Endothelial cell of hepatic sinusoid (primary cell): ENCODE results near the gene LCTL.
"Not testable (repeated sequence)": the region's sequence is repeated elsewhere in the genome, so short reads cannot be mapped to it uniquely, and the experiment has no call there.

Source experiments
- in situ Hi-C: cut with HindIII; loops from 2 replicates; pipeline ENCODE4 v1.10.0; 2017; ENCODE audit warnings: low sequenced_read_pairs

LCTL gene

DNA sequence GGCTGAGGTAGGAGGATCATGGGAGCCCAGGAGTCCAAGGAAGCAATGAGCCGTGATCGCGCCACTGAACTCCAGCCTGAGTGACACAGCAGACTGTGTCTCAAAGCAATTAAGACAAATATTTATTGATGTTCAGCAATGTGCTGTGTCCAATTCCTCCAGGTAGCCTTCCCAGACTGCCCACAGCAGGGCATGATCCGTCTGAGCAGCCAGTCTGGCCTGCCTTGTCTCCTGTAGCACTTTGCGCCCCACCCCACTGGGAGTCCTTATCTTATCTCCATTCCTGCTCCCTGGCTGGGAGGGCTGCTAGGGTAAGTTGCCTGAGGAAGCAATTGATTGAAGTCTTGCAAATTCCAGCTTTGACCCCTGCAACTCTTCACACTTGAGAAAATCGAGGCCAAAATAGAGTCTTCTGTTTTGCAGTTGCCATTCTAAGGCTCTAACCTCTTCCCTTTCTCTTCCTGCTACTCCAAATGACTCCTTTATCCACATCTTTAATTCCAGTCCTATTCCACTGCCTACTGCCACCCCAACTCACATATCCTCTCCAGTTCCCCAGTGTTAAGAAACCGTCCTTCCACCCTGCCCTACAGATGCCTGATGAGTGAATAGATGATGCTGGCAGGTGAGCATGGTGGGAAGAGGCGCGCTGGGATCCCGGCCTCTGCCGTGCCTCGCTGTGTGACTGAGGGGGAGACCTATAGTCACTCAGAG, 26.9 kb upstream of the LCTL start:
- in situ Hi-C loops: no loop called here

DNA sequence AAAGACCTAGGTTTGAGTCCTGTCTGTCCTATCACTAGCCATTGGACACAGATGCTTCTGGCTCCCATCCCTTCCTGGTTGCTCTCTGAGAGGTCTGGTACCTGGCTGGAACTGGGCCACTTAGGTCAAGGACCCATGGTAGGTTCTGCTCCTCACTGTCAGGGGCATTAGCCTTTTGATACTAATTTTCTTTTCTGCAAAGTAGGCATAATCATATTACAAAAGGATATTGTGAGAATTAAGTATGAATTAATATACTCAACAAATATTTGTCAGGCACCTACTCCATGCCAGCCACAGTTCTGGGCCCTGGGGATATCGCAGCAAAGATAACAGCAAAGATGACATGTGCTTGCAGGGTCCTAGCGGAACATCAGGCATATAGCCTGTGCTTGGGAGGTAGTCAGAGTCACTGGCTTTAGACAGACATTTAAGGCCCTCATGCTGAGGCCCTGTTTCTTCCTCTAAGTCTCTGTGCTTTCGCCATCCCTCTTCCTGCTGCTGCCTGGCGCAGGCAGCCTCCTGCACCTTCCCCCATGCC, 25.6 kb upstream of the LCTL start:
- in situ Hi-C loops: no loop called here

DNA sequence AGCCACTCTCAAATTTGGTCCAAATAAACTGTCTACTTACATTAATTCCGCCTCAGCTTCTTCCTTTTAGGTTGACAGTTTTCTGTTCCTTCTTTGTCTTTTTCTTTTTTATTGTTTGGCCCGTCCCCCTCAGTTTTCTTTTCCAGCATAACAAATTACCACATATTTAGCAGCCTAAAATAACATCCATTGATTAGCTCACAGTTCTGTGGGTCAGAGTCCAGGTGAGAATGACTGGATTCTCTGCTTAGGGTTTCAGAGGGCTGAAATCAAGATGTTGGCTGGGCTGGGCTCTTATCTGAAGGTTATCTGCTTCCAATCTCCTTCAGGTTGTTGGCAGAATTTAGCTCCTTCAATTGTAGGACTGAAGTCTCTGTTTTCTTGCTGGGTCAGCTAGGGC, 24.6 kb upstream of the LCTL start:
- in situ Hi-C loops: no loop called here

DNA sequence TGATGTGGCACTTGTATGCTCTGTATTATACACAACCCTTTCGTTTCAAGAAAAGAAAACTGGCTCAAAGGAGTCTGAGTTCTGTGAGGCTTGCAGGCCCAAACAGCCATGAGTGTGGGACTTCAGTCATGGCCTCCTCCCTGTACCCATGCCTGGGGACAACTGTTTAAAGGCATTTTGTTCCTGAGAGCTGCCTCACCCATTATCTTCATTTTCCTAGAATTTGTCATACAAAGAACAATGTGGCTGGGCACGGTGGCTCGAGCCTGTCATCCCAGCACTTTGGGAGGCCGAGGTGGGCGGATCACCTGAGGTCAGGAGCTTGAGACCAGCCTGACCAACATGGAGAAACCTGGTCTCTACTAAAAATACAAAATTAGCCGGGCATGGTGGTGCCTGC, 23.6 kb upstream of the LCTL start:
- in situ Hi-C loops: not testable (repeated sequence)

DNA sequence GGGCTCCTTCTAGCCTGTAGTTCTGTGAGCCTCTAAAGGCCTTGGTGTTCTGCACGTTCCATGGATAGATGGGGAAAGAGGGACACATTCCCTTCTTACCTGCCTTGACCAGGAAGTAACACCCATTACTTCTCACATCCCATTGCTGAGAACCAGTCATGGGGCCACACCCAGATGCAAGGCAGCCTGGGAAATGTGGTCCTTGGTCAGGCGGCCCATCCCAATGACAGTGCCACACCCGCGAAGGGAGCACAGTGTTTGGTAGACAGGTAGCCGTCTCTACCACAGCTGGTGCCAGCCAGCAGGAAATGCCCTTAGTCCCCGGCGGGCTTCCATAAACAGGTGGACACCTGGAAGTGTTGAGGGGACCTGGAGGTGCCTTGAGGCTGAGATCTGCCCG, 23.2 kb upstream of the LCTL start:
- in situ Hi-C loops: no loop called here

DNA sequence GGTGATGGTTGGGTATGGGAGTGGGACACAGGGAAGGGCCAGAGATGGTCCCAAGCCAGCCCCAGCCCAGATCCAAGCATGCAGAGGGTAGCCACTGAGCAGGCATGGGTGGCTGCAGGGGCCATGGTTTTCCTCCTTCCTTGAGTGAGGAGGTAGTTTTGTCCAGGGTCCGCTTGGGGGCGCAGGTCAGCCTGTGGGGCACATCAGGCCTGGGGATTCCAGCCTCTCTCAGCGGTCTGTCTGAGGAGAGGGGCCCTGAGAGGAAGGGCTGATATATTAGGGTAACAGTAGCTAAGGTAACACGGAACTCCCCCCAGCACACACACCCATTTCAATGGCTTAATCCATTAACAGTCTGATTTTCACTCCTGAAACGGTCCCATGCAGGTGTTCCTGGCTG, 22.7 kb upstream of the LCTL start:
- in situ Hi-C loops: no loop called here

DNA sequence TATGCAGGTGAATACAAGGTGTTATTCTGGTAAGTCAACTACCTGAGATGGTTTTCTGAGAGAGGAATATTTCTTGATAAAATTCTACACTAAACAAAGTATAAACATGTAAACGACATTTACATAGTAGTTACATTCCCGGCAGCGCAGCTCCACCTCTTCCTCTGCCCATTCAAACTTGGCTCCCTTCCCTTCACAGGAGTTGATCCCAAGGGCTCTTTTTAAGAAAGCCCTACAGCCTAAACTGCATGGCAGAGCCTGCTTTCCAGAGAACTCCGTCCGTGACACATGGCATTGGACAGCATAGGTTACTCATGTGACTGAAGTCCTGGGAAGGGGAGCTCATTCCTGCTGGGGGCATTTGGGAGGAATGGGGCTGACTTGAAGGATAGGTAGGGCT, 22.0 kb upstream of the LCTL start:
- in situ Hi-C loops: no loop called here

DNA sequence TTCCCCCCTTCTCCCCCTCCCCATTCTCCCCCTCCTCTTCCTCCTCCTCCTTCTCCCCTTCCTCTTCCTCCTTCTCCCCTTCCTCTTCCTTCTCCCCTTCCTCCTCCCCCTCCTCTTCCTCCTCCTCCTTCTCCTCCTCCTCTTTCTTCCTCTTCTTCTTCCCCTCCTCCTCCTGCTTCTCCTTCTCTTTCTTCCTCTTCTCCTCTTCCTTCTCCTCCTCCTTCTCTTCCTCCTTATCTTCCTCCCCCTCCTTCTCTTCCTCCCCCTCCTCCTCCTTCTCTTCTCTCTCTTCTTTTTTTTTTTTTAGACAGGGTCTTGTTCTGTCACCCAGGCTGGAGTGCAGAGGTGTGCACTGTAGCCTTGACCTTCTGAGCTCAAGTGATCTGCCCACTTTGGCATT, 21.2 kb upstream of the LCTL start:
- in situ Hi-C loops: no loop called here

DNA sequence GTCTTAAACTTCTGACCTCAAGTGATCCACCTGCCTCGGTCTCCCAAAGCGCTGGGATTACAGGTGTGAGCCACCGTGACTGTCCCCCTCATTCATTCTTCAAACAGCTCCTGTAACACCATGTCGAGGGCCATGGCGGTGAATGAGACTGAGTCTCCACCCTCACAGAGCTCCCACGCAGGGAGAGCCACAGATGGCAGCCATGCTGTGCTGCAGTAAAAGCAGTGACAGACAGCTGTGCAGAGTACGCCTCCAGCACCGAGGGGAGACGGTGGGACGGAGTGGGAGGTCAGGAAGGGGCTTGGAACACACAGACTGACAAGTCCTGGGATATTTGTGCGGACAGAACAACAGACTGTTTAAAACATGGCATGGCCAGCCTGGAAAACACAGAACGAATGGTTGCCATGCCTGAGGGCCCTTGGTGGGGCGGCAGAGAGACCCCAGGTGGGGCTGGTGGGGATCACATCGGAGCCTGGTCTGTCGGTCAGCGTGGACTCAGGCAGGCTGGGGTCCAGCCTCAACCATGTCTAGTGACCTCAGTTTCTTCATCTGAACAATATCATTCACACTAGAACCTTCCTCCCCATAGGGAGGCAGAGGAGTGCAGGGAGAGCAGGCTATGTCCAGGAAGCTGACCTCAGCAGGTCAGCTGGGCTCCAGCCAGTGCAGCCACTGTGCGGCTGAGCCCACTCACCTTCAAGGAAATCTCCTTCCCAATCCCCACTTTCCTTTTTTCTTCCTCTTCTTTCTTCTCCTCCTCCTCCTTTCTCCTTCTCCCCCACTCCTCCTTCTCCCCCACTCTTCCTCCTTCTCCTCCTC, 20.6 kb upstream of the LCTL start:
- in situ Hi-C loops: no loop called here

DNA sequence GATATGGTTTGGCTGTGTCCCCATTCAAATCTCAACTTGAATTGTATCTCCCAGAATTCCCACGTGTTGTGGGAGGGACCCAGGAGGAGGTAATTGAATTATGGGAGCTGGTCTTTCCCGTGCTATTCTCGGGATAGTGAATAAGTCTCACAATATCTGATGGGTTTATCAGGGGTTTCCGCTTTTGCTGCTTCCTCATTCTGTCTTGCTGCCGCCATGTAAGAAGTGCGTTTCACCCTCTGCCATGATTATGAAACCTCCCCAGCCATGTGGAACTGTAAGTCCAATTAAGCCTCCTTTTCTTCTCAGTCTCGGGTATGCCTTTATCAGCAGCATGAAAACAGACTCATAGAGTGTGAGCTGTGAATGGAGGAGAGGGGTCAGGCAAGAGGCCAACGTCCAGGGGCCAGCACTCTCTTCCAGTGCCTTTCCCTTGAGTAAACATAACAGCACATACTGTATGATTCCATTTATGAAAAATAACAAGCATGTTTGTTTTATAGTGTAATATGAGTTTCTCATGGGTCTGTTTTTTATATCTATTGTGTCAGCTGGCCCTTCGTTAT, 16.3 kb upstream of the LCTL start:
- in situ Hi-C loops: no loop called here

DNA sequence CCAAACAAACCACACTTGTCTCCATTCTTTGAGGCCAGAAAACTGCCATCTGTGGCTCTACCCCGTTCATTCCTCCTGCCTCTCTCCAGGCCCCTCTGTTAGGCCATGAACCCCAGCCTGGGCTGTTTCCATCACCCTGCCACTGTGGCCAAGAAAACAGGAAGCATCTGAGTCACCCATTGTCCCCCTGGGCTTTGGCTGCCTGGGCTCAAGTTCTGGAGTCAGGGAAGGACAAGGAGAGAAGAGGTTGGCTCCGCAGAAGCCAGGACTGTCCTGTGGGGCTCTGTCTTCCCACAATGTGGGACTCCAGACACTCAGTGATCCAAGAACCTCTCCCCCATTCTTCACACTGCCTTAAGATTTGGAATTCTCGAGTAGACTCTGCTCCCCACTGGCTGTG, 14.8 kb upstream of the LCTL start:
- in situ Hi-C loops: no loop called here

DNA sequence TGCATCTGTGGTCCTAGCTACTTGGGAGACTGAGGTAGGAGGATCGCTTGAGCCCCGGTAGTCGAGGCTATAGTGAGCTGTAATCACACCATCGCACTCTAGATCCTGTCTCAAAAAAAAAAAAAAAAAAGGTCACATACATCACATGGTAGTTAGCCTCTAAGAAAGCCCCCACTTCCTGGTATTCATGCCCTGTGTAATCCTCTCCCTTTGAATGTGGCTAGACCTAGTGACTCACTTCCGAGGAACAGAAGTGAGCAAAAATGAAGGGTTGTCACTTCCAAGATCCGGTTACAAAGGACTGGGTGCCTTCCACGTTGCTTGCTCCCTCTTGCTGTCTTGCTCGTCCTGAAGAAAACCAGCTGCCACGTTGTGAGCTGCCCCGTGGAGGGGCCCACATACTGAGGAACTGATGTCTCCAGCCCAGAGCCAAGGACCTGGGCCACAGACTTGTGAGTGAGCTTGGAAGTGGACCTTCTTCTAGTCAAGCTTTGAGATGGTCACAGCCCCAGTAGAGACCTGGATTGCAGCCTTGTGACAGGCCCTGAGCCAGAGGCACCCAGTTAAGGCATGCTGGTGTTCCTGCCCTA, 12.6 kb upstream of the LCTL start:
- in situ Hi-C loops: loop anchor here (10.0 kb wide), 1 partner anchor 264 kb away; no protein-coding TSS in a partner anchor

DNA sequence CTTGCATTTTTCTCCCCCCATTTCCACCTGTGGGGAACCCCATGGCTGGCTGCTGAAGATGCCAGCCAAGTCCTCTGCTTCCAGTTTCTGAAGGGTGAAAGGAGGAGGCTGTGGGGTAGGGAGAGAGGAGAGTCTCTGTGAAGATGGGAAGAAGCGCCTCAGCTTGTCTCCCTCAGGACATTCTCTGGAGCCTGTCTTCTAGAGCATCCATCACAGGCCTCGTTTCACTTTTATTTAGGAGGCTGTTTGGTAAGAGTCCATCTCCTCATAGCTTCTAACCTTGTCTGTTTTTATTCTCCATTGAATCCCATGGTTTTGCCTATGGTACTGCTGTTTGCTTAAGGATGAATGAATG, 8.8 kb upstream of the LCTL start:
- in situ Hi-C loops: loop anchor here (10.0 kb wide), 1 partner anchor 260 kb away; no protein-coding TSS in a partner anchor

DNA sequence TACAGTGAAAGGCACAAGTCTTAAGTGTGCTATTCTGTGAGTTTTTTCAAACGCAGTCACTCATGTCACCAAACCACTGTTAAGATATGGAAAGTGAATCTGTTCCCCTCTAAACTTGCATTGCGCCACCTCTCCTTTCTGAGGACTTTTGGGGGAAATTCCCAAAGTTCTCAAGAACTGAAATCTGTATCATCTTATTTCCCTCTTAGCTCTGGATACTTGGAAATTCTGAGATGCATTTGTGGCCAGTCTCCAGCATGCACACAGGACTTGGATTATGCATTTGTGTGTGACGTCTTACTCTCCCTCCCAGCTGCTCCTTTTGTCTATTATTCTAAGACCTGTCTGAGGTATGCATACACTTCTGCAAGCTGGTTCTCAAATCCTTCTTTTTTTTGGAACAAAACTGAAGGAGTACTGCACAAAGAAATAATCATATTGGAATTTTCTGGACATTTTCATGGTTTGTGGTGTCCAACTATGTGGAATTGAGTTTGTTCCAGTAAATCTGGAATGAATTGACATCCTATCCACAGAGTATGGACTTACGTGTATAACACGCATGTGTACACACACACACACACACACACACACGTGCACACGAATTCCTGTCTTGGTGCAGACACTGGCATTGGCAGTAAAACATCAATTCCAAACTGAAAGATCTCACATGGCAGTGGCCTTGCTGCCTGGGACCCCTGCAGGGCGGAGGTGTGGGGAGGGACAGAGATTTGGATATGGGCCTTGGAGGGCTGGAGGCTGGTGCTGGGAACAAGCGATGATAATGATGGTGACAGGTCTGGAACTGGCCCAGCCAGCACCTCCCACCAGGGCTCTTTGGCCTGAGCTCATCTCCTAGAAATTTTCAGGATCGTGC, 8.2 kb upstream of the LCTL start:
- in situ Hi-C loops: loop anchor here (10.0 kb wide), 1 partner anchor 259 kb away; no protein-coding TSS in a partner anchor

DNA sequence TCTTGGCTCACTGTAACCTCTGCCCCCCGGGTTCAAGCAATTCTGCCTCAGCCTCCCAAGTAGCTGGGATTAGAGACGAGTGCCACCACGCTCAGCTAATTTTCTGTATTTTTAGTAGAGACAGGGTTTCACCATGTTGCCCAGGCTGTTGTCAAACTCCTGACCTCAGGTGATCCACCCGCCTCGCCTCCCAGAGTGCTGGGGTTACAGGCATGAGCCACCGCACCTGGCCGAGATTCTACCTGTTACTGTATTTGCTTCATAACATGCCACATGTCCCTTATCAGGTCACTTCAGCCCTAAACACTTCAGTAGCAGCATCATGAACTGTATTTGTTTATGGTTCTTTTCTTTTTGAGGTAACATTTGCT, 7.5 kb upstream of the LCTL start:
- in situ Hi-C loops: loop anchor here (10.0 kb wide), 1 partner anchor 259 kb away; no protein-coding TSS in a partner anchor

DNA sequence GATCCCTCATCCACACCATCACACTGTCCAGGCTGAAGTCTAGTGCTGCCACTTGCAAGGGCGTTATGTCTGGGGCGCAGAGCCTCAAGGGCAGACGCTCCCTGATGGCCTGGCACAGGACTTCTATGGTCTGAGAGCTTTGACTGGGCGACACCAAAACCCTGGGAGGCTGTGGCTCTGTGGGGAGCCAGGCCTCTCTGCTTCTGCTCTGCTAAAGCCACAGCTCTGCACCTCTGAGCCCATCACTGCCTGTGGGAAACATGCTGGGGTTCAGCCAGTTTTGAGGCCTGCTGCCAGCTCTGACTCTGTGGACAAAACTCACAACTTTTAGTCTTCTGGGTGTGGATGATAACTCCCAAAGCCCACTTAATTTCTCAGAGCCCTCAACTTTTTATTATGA, 6.3 kb upstream of the LCTL start:
- in situ Hi-C loops: loop anchor here (10.0 kb wide), 1 partner anchor 257 kb away; no protein-coding TSS in a partner anchor

DNA sequence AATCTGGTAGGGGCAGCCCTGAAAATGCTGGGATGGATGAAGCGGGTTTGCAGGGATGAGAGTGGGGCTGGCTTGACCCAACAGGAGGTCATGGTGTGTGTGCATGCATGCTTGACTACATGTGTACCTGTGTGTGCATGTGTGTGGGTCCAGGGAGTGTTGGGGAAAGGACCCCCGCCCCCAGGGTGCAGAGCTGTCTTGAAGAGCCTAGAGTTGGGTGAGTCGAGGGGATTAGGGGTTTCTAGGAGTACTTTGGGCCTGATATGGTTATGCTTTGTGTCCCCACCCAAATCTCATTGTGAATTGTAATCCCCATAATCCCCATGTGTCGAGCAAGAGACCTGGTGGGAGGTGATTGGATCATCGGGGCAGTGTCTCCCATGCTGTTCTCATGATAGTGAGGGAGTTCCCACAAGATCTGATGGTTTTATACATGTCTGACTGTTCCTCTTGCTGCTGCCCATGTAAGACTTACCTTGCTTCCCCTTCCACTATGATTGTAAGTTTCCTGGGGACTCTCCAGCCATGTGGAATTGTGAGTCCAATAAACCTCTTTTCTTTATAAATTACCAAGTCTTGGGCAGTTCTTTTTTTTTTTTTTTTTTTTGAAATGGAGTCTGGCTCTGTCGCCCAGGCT, 5.2 kb upstream of the LCTL start:
- in situ Hi-C loops: loop anchor here (10.0 kb wide), 1 partner anchor 256 kb away; no protein-coding TSS in a partner anchor

DNA sequence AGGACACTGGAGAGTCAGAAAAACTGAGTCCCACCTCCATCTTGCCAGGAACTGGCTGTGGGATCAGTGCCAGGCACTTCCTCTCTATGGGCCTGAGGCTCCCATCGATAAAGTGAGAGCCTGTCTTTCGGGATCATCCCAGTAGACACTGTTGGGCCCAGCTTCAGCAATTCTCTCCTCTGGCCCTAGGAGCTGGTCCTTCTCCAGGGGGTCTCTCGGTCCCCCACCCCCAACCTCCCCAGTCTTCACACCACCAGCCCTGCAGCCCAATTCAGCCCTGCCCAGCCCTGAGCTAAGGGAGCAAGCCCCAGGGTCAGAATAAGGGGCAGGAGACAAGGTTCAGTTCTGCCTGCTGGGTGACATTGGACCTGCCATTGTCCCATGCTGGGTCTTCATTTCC, 4.5 kb upstream of the LCTL start:
- in situ Hi-C loops: loop anchor here (10.0 kb wide), 1 partner anchor 256 kb away; no protein-coding TSS in a partner anchor

DNA sequence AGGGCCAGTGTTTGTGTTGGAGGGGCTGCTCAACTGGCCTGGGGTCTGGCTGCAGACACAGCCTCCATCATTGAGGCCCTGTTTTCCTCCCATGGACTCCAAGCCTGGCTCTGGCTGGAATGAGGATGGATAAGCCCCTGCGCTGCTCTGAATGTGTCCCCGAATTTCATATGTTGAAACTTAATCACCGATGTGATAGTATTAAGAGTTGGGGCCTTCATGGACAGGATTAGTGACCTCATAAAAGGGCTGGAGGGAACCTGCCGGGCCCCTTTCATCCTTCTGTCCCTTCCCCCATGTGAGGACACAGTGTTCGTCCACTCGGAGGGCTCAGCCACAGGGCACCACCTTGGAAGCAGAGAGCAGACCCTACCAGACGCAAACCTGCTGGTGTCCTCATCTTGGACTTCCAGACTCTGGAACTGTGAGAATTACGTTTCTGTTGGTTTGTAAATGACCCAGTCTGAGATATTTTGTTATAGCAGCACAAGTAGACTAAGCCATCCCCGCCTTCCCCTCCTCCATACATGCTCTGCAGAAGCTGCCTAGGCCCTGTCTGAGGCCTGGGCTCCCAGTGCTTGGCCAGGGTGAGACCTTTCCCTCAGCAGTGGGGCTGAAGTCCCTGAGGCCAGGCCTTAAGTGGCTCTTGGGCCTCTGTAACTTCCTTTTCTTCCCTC, 3.8 kb upstream of the LCTL start:
- in situ Hi-C loops: loop anchor here (10.0 kb wide), 1 partner anchor 255 kb away; no protein-coding TSS in a partner anchor
